ENCODE measurements around the gene BPIFA2.

- TF ChIP-seq CTCF (IDR thresholded peaks at IDR 0.05) (no peak), KDM1A (IDR thresholded peaks at IDR 0.05; ENCODE audit: low read depth) (no peak), CHD2 (IDR thresholded peaks at IDR 0.05; ENCODE audit: low read length, partially characterized antibody) (no peak), RFX5 (IDR thresholded peaks at IDR 0.05) (no peak), E2F6 (IDR thresholded peaks at IDR 0.05; ENCODE audit: borderline replicate concordance, low read depth) (no peak)
Measured at GRCh38 chr20:33164763-33165095, 3.2 kb upstream of the BPIFA2 start.

All from A549 (cell line).